HCT116 (cell line): ENCODE measurements around the gene RREB1. TPM values are rescaled to one million over a fixed set of nuclear protein-coding genes. Genes with fewer than 3 reads are reported as not detected.

Experiments used
- ATAC-seq: fragments of 200-7000 bp; cut with Tn5 transposase; 2 replicates; pipeline ENCODE4 v1.9.1; 2020; ENCODE audit warnings: mild to moderate bottlenecking, moderate library complexity
- BruUV-seq: library from RNA; stranded (reverse); fragments of 400-500 nt; replicated peaks from 2 replicates; lab custom pipeline; 2021; lab: Mats Ljungman, UMichigan
- CTCF ChIA-PET: fragments of 300-600 bp; sonication (Branson Sonifier 250); formaldehyde crosslinking; loops from one replicate; lab custom pipeline; 2021; ENCODE audit warnings: antibody characterized with exemption; lab: Charles Lee
- POLR2A ChIA-PET: fragments of 300-600, 350-600 bp; sonication (Branson Sonifier 250); formaldehyde crosslinking; loops from one replicate; lab custom pipeline; 2021; ENCODE audit warnings: antibody characterized with exemption; lab: Charles Lee
- RAD21 ChIA-PET, 2 experiments: fragments of 300-600 bp; sonication (Branson Sonifier 250); formaldehyde crosslinking; loops; one replicate each; lab custom pipeline; 2023; ENCODE audit warnings: low total read pairs in 2 of 2; ENCODE audit not compliant: uncharacterized antibody in 2 of 2, unreplicated experiment in 2 of 2, low non-redundant PET in 1 of 2; lab: Charles Lee
- DNase-seq: peaks from one replicate; pipeline ENCODE4 v3.0.0-alpha.2; 2010; ENCODE audit warnings: low read depth, low spot score
- H2AFZ ChIP-seq: fragments of 200-600 bp; shearing (Covaris generic), sonication (generic); 2 replicates; pipeline ENCODE4 v1.6.1; 2017; ENCODE audit warnings: low read depth, mixed run types, mixed read lengths, antibody characterized with exemption, low read length; ENCODE audit not compliant: poor library complexity, severe bottlenecking
- H3K27ac ChIP-seq: 2 replicates; pipeline ENCODE4 v1.5.1; 2012; ENCODE audit warnings: low read depth, low read length
- H3K27me3 ChIP-seq: fragments of 200-600 bp; sonication (generic); 2 replicates; pipeline ENCODE4 v1.6.1; 2016; ENCODE audit warnings: mixed run types, low read length, mixed read lengths; ENCODE audit not compliant: insufficient read depth
- H3K36me3 ChIP-seq, 2 experiments: fragments of 200-500 bp in 1 of 2; fragments of 200-600 bp in 1 of 2; sonication (Bioruptor generic) in 1 of 2; sonication (generic) in 1 of 2; 2 replicates each; pipeline versions ENCODE4 v1.5.1 to v1.6.1; 2014 to 2016; ENCODE audit warnings: low read length in 2 of 2, inconsistent platforms in 1 of 2, mixed read lengths in 1 of 2, mixed run types in 1 of 2; ENCODE audit not compliant: insufficient read depth in 2 of 2, control insufficient read depth in 1 of 2
- H3K4me1 ChIP-seq, 2 experiments: fragments of 200-600 bp in 1 of 2; sonication (generic) in 1 of 2; 2 replicates each; pipeline versions ENCODE4 v1.5.1 to v1.6.1; 2012 to 2017; ENCODE audit warnings: low read length in 2 of 2, inconsistent platforms in 1 of 2, mild to moderate bottlenecking in 1 of 2, mixed read lengths in 1 of 2, mixed run types in 1 of 2, moderate library complexity in 1 of 2; ENCODE audit not compliant: insufficient read depth in 2 of 2, control insufficient read depth in 1 of 2
- H3K4me2 ChIP-seq: fragments of 200-600 bp; sonication (generic); 2 replicates; pipeline ENCODE4 v1.6.1; 2017; ENCODE audit warnings: mixed run types, low read length, mixed read lengths
- H3K4me3 ChIP-seq, 2 experiments: fragments of 200-600 bp in 1 of 2; sonication (generic) in 1 of 2; replicated peaks in 1 of 2; 2 replicates each; pipeline ENCODE4 v1.5.1; 2011 to 2016; ENCODE audit warnings: low read length in 2 of 2, control low read depth in 1 of 2, low read depth in 1 of 2, mild to moderate bottlenecking in 1 of 2, mixed read lengths in 1 of 2, mixed run types in 1 of 2
- H3K79me2 ChIP-seq: fragments of 200-600 bp; sonication (generic); 2 replicates; pipeline ENCODE4 v1.6.1; 2017; ENCODE audit warnings: mild to moderate bottlenecking, mixed run types, low read length, moderate library complexity, mixed read lengths; ENCODE audit not compliant: insufficient read depth
- H3K9ac ChIP-seq: fragments of 200-600 bp; sonication (generic); 2 replicates; pipeline ENCODE4 v1.6.1; 2016; ENCODE audit warnings: low read length, mixed read lengths
- H3K9me2 ChIP-seq: fragments of 200-600 bp; sonication (generic), shearing (Covaris generic); 2 replicates; pipeline ENCODE4 v1.6.1; 2017; ENCODE audit warnings: mixed run types, mild to moderate bottlenecking, moderate library complexity; ENCODE audit not compliant: insufficient read depth
- H3K9me3 ChIP-seq, 2 experiments: fragments of 200-500 bp in 1 of 2; fragments of 200-600 bp in 1 of 2; sonication (Bioruptor generic) in 1 of 2; sonication (generic) in 1 of 2; 2 replicates each; pipeline ENCODE4 v1.6.1; 2014 to 2017; ENCODE audit warnings: low read length in 2 of 2, mixed read lengths in 2 of 2, inconsistent platforms in 1 of 2, low read depth in 1 of 2, mild to moderate bottlenecking in 1 of 2, mixed run types in 1 of 2, moderate library complexity in 1 of 2; ENCODE audit not compliant: control insufficient read depth in 1 of 2, insufficient read depth in 1 of 2
- H4K20me1 ChIP-seq: fragments of 200-600 bp; sonication (generic), shearing (Covaris generic); 2 replicates; pipeline ENCODE4 v1.6.1; 2017; ENCODE audit warnings: mixed run types, mild to moderate bottlenecking, moderate library complexity; ENCODE audit not compliant: insufficient read depth
- ELF1 ChIP-seq: IDR thresholded peaks from 2 replicates; pipeline ENCODE4 v1.6.1; 2012; ENCODE audit warnings: low read depth, borderline replicate concordance
- EZH2 ChIP-seq: fragments of 200-600 bp; sonication (generic); IDR thresholded peaks from 2 replicates; pipeline ENCODE4 v1.6.1; 2017; ENCODE audit warnings: antibody characterized with exemption, mixed run types
- POLR2A ChIP-seq: IDR thresholded peaks from 2 replicates; pipeline ENCODE4 v1.7.0; 2011; ENCODE audit warnings: borderline replicate concordance; ENCODE audit not compliant: insufficient read depth, insufficient read length; ENCODE audit errors: extremely low read depth
- RAD21 ChIP-seq: IDR thresholded peaks from 2 replicates; pipeline ENCODE4 v1.6.1; 2012; ENCODE audit warnings: low read depth, mild to moderate bottlenecking
- YY1 ChIP-seq: IDR thresholded peaks from 2 replicates; pipeline ENCODE4 v1.6.1; 2011; ENCODE audit warnings: low read length, low read depth, moderate library complexity, mild to moderate bottlenecking; ENCODE audit not compliant: insufficient replicate concordance; ENCODE audit errors: extremely low read depth
- intact Hi-C: fragments of 100-400 bp; cut with micrococcal nuclease; formaldehyde crosslinking; loops from 2 replicates; pipeline ENCODE4 v1.10.0; 2022
- total RNA-seq: library from RNA; stranded (reverse); gene quantifications from one replicate; pipeline ENCODE4 v1.2.1, GENCODE V29; 2021; ENCODE audit not compliant: unreplicated experiment
- TF ChIP-seq, protein P1 (sequence below): IDR thresholded peaks from 2 replicates; pipeline ENCODE4 v1.6.1; 2011; ENCODE audit warnings: mild to moderate bottlenecking, low read length, moderate library complexity; ENCODE audit not compliant: insufficient replicate concordance; ENCODE audit errors: extremely low read depth

Gene RREB1
- total RNA-seq, 1 experiment from 2014 or later, result 47.9 TPM

DNA sequence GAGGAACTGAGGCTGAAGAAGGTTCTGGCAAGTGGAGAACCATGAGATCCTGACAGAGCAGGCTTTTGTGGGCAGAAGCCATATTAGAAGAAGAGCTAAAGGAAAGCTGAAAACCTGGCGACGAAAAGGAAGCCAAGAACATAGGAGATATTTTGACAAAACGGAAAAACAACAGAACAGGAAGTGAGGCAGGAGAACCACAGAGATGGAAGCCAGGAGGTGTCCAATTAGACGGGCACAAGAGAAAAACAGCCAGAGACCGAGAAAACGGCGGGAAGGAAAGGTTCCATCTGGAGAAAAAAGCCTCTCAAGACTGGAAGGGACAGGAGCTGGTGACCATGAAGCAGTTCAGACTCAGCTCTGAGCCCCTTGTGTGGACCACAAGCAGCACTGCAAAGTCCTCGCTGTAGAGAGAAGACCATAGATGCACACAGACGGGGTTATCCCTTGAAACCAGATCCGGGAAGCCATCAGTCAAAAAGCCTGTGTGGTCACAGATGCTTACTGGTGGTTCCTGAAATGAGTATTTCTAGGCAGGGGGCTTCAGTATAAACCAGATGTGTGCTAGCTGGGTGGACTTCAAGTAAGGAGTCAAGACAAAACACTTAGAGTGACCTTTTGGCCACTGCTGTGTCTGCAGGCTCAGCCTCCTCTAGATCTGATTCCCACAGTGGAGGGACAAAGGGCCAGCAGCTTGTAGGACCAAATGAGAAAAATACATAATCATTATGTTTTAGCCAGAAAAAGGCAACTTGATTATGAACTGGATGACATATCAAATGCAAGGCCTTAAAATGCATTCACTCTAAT, 174.5 kb downstream of the RREB1 start:
- no peak for ATAC-seq
- RAD21 ChIA-PET, result no interaction called here
- DNase-seq, result no peak
- H3K27ac ChIP-seq, result no peak overlapping the region
- no TSS peak for BruUV-seq
- no peak overlapping the region for H3K4me2 ChIP-seq
- H3K9ac ChIP-seq, result no peak overlapping the region
- CTCF ChIA-PET, result no interaction called here
- H2AFZ ChIP-seq, result no peak overlapping the region
- POLR2A ChIA-PET, result interaction anchor here (1.1 to 1.4 kb wide), 2 partner anchors 10 to 332 kb away, joined by 3 read pairs; no protein-coding TSS in a partner anchor
- TF ChIP-seq EZH2, result no peak
- TF ChIP-seq, protein P1, sequence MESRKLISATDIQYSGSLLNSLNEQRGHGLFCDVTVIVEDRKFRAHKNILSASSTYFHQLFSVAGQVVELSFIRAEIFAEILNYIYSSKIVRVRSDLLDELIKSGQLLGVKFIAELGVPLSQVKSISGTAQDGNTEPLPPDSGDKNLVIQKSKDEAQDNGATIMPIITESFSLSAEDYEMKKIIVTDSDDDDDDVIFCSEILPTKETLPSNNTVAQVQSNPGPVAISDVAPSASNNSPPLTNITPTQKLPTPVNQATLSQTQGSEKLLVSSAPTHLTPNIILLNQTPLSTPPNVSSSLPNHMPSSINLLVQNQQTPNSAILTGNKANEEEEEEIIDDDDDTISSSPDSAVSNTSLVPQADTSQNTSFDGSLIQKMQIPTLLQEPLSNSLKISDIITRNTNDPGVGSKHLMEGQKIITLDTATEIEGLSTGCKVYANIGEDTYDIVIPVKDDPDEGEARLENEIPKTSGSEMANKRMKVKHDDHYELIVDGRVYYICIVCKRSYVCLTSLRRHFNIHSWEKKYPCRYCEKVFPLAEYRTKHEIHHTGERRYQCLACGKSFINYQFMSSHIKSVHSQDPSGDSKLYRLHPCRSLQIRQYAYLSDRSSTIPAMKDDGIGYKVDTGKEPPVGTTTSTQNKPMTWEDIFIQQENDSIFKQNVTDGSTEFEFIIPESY, result no peak
- no peak for TF ChIP-seq YY1
- TF ChIP-seq RAD21, result no peak
- no peak for TF ChIP-seq POLR2A
- no peak for TF ChIP-seq ELF1
- H3K79me2 ChIP-seq, result no peaks in the 10 kb centered on the region
- no peaks in the 10 kb centered on the region for H3K4me1 ChIP-seq
- no peaks in the 10 kb centered on the region for H4K20me1 ChIP-seq
- no peaks in the 10 kb centered on the region for H3K9me3 ChIP-seq
- H3K36me3 ChIP-seq, result peaks cover 13 to 15% of the 10 kb centered on the region in 2 experiments; a peak in 3 of 4 replicates
- H3K4me3 ChIP-seq, result no peak overlapping the region
- no peaks in the 10 kb centered on the region for H3K9me2 ChIP-seq
- intact Hi-C loops, result no loop called here
- no peaks in the 10 kb centered on the region for H3K27me3 ChIP-seq
